SH-SY5Y (cell line): Measurements from ENCODE around the gene KLKB1.

Experiments used
- GATA2 ChIP-seq: IDR thresholded peaks from 2 replicates; pipeline ENCODE4 v1.6.1; 2011; ENCODE audit warnings: mild to moderate bottlenecking, low read depth, low read length
- GATA3 ChIP-seq: IDR thresholded peaks from 2 replicates; pipeline ENCODE4 v1.6.1; 2011; ENCODE audit warnings: low read depth, mild to moderate bottlenecking, low read length, moderate library complexity

- TF ChIP-seq GATA2 (no peak), GATA3 (no peak)
Measured at GRCh38 chr4:186286581-186286980, 59.3 kb downstream of the KLKB1 start.
